ENCODE results near the gene ACVRL1.

The ACVRL1 gene

DNA sequence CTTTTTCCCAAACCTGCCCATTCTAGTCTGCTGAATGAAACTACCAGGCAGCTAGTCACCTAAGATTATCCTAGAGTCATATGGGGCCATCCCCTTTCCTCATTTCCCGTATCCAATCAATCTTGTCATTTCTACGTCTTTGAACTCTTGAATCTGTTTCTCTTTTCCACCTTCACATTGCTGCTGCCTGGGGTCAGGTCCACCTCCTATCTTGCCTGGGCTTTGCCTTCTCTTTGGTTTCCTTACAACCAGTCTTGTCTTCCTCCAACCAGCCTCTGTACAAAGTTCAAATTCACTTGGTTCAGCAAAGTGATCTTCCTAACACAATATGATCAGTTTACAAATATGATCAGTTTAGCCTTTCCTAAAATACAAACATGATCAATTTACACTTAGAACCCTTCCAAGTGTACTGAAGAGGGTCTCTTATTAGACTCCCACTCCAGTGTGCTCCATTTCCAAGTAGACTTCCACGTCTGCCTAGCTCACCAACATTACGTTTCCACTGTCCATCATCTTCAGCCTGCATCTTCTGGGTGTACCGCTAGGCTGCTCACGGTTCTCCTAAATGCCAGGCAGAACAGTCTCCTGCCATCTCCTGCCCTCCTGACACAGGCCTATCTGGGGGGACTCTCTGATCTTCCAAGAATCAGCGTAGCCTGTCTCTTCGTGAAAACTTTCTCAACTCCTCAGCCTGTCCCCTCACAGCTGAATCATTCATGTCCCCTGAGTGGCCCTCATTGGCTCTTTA is 40.1 kb downstream of the ACVRL1 start:
- H3K4me3 ChIP-seq (ENCODE audit: low read length) = no peak overlapping the region
- DNase-seq (ENCODE audit: low read depth) = no peak
- TF ChIP-seq CTCF (conservative IDR thresholded peaks at IDR 0.05; ENCODE audit: low read length) = no peak

DNA sequence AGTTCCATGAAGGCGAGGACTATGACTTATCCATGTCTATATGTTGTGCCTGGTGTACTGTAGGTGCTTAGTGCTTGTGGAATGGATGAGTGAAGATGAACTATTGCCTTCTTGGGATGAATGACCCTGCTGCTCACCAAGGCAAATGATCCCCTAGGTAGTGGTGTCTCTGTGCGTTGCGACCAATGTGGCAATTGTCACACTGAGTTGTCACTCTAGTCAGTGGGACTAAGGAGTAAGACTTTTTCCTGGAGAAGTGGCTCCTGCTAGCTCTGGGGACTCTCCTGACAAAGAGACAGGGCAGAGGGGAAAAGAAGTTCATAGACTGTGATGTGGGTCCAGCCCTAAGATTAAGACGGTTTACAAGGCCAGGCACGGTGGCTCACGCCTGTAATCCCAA is 40.8 kb downstream of the ACVRL1 start:
- TF ChIP-seq CTCF (conservative IDR thresholded peaks at IDR 0.05; ENCODE audit: low read length) = no peak
- DNase-seq (ENCODE audit: low read depth) = no peak
- H3K4me3 ChIP-seq (ENCODE audit: low read length) = no peak overlapping the region

- H3K4me3 ChIP-seq (ENCODE audit: low read length) = no peak overlapping the region
- peak; percentile 59 for DNase-seq (ENCODE audit: low read depth)
- TF ChIP-seq CTCF (conservative IDR thresholded peaks at IDR 0.05; ENCODE audit: low read length) = no peak
Measured at GRCh38 chr12:51949342-51950030, 42.2 kb downstream of the ACVRL1 start.

DNA sequence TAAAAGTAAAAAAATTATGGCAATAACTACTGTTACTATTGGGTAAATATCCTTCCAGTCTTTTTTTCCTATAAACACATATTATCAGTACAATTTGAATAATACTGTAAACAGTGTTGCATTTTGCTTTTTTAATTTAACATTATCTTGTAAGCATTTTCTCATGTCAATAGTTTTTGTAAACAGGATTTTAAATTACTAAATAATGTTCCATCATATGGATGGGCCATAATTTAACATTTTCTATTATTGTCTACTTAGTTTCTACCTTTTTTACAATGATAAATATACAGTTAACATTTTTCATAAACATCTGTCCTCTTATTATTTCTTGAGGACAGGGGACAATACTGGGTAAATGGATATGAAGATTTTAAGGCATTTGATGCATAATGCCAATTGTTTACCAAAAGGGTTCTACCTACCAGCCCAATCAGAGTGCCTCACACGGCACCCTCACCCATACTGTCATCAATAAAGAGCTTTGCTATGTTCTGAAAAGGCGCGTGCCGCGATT is 43.4 kb downstream of the ACVRL1 start:
- H3K4me3 ChIP-seq (ENCODE audit: low read length) = peak overlapping the region; percentile 74
- no peak for TF ChIP-seq CTCF (conservative IDR thresholded peaks at IDR 0.05; ENCODE audit: low read length)
- DNase-seq (ENCODE audit: low read depth) = no peak

GRCh38 chr12:51951199-51951842 is 44.0 kb downstream of the ACVRL1 start, which contains the start of gene ACVR1B:
Gene ACVR1B (plus strand): TSS chr12:51951699. CDS start chr12:51951744, 45 bp downstream.
- no peak; the same call in 1 of the 2 replicates for TF ChIP-seq CTCF (conservative IDR thresholded peaks at IDR 0.05; ENCODE audit: low read length)
- peak; percentile 84 for DNase-seq (ENCODE audit: low read depth)
- peak within 1 kb of the TSS; percentile 86 for H3K4me3 ChIP-seq (ENCODE audit: low read length)

DNA sequence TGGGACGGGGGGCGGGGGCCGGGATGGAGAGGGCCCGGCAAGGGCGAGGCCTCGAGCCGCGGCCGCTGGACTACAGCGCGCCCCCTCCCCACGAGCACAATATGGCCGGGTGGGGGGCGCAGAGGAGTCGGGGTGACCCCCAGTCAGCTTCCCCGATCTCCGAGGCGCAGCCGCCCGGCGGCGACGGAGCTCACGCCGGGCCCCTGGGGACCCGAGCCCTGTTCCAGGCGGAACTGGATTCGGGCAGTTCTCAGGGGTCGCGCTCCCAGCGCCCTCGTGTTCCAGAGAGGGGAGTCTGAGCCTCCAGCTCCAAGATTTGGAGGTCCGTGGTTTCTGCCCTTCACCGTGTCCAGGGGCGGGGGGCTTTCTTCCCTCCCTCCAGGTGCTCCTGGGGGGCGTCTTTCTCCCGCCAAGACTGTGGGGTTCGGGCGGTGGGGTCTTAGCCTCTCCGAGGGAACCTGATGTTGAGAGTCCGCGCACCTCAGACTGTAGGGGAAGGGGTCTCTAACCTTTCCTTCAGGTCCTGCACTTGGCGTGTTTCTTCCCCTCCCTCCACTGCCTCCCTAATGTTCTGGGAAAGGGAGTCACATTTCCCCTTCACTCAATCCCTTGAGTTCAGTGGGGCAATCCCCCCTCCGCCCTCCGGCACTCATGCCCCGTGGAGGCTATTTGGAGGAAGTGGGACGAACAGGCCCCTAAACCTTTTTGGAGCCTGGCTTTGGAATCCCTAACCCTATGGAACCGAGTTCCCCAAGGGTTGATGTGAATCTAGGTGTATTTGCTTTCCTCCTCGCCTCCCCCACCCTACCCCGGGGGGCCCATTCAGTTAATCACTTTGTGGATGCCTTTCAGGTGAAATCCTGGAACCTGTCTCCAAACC is 44.8 kb downstream of the ACVRL1 start:
- DNase-seq (ENCODE audit: low read depth) = no peak
- no peak for TF ChIP-seq CTCF (conservative IDR thresholded peaks at IDR 0.05; ENCODE audit: low read length)

More for the DNA sequence above, 44.8 kb downstream of the ACVRL1 start:
- peak overlapping the region; percentile 86 for H3K4me3 ChIP-seq (ENCODE audit: low read length)
